Measurements from ENCODE around the gene DSC1.

The DSC1 gene

GRCh38 chr18:31102025-31102684 is 60.5 kb downstream of the DSC1 start, which contains the start of gene DSC2:
Gene DSC2, minus strand, starts transcription at chr18:31102421. Its CDS starts 450 bp downstream, at chr18:31101971.
- no peak within 1 kb of the TSS for H3K4me3 ChIP-seq (ENCODE audit: control insufficient read depth, low read depth, low read length)
- no peak for TF ChIP-seq CTCF (conservative IDR thresholded peaks at IDR 0.05; ENCODE audit: control insufficient read depth, insufficient read depth, low read depth, low read length)
- DNase-seq (ENCODE audit: low read depth) = no peak

GRCh38 chr18:31101183-31102024 is 61.3 kb downstream of the DSC1 start:
- no peak overlapping the region for H3K4me3 ChIP-seq (ENCODE audit: control insufficient read depth, low read depth, low read length)

DNA sequence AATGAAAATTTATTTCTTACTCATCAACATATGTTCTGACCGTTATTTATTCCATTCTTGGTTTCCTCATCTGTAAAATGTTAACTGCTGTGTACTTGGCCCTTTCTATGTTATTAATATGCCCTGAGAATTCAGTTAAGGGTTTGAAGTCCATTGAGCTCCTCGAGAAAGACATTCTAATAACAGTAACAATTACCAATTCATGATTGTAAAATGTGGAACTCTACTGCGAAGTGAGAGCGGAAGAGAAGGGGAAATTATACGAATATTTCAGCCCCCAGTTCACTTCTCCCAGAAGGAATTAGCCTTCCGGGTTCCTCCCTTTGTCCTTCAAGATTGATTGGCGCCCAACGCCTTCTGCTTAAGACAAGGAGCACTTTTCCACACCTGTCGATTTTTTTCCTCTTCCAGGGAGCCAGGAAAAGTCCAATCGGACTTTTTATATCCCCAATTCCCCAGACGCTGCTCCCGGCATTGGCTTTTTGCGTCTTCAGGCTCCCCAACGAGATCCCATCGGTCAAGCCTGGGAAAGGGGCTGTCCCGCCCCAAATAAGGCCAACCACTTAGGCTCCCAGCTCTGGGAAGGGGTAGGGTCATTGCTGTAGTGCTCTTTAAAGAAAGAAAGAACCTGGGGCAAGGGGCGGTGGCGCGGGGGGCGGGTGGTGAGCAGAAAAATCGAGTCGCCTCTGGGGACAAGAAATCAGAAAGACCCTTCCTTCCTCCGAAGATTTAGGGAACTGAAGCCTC is 62.0 kb downstream of the DSC1 start:
- H3K4me3 ChIP-seq (ENCODE audit: control insufficient read depth, low read depth, low read length) = no peak overlapping the region
- TF ChIP-seq CTCF (conservative IDR thresholded peaks at IDR 0.05; ENCODE audit: control insufficient read depth, insufficient read depth, low read depth, low read length) = no peak
- no peak for DNase-seq (ENCODE audit: low read depth)

More at GRCh38 chr18:31101183-31102024, 61.3 kb downstream of the DSC1 start:
- no peak for DNase-seq (ENCODE audit: low read depth)
- TF ChIP-seq CTCF (conservative IDR thresholded peaks at IDR 0.05; ENCODE audit: control insufficient read depth, insufficient read depth, low read depth, low read length) = no peak

DNA sequence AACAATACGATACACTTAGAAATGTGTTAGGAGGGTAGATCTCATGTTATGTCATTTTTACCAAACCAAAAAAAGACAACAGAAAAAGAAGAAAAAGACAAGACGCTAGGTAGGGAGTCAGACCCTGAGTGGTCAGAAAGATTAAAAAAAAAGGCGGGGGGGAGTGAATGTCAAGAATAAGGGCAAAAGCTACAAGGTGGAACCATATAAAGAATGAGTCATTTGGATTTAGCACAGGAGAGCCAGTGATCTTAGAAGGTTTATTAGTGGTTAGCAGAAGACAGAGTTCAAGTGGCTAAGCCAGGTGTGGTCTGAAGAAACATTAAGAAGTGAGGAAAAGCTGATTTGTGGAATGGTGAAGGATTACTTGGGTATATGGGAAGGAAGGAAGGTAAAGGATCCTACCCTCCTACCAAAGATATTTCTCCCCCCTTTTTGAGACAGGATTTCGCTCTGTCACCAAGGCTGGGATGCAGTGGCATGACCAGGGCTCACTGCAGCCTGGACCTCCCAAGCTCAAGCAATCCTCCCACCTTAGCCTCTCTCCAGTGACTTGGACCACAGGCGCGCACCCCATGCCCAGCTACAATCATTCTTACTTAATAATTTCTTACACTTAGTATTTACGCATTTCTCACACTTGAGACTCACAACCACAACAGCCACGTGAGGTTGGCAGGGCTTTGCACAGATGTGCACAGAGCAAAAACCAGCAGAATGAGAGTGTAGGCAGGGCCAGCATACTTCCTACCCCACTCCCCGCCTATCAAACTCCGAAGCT is 63.0 kb downstream of the DSC1 start:
- no peak for DNase-seq (ENCODE audit: low read depth)
- H3K4me3 ChIP-seq (ENCODE audit: control insufficient read depth, low read depth, low read length) = no peak overlapping the region
- no peak for TF ChIP-seq CTCF (conservative IDR thresholded peaks at IDR 0.05; ENCODE audit: control insufficient read depth, insufficient read depth, low read depth, low read length)

GRCh38 chr18:31098878-31099277 is 63.8 kb downstream of the DSC1 start:
- no peak for DNase-seq (ENCODE audit: low read depth)
- H3K4me3 ChIP-seq (ENCODE audit: control insufficient read depth, low read depth, low read length) = no peak overlapping the region
- no peak for TF ChIP-seq CTCF (conservative IDR thresholded peaks at IDR 0.05; ENCODE audit: control insufficient read depth, insufficient read depth, low read depth, low read length)

DNA sequence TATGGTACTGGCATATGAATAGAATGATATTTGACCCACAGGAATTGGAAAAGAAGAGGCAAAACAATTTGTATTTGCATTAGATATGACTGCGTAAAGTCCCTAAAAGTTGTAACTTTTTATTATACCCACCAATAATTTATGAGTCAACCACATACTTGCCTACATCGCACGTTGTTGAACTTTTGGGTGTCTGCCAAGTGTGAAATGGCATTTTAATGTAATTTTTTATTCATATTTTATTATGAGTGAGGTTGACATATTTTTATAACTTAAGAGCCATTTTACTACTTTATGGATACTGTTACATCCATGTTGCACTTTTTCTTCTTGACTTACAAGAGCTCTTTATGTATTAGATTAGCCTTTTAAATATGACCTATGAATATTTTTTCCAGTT is 65.0 kb downstream of the DSC1 start:
- no peak overlapping the region for H3K4me3 ChIP-seq (ENCODE audit: control insufficient read depth, low read depth, low read length)
- TF ChIP-seq CTCF (conservative IDR thresholded peaks at IDR 0.05; ENCODE audit: control insufficient read depth, insufficient read depth, low read depth, low read length) = no peak
- DNase-seq (ENCODE audit: low read depth) = no peak

Data from fibroblast of mammary gland (primary cell).